HFF-Myc (cell line): ENCODE data around the gene CAPNS2.

ENCODE experiments used
- DNase-seq: peaks from one replicate; pipeline ENCODE4 v3.0.0-alpha.2; 2011; ENCODE audit warnings: low read depth; ENCODE audit errors: extremely low read depth
- H3K4me3 ChIP-seq: replicated peaks from 2 replicates; pipeline ENCODE4 v1.5.1; 2011; ENCODE audit warnings: low read depth, mild to moderate bottlenecking, control low read depth, low read length
- TF ChIP-seq, protein P1 (sequence below): IDR thresholded peaks from 2 replicates; pipeline ENCODE4 v1.5.1; 2012; ENCODE audit warnings: mild to moderate bottlenecking, low read depth, low read length, control low read depth; ENCODE audit errors: missing control alignments

CAPNS2 gene

DNA sequence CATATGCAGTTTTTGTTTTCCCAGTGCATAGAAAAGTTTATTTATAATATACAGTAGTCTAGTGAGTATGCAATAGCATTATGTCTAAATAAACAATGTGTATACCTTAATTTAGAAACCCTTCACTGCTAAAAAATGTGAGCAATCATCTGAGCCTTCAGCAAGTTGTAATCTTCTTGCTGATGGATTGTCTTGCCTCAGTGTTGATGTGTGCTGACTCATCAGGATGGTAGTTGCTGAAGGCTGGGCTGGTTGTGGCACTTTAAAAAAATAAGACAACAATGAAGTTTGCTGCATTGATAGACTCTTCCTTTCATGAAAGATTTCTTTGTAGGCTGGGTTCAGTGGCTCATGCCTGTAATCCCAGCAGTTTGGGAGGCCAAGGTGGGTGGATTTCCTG, 13.9 kb upstream of the CAPNS2 start:
- DNase-seq, result no peak
- H3K4me3 ChIP-seq, result no peak overlapping the region
- TF ChIP-seq, protein P1, sequence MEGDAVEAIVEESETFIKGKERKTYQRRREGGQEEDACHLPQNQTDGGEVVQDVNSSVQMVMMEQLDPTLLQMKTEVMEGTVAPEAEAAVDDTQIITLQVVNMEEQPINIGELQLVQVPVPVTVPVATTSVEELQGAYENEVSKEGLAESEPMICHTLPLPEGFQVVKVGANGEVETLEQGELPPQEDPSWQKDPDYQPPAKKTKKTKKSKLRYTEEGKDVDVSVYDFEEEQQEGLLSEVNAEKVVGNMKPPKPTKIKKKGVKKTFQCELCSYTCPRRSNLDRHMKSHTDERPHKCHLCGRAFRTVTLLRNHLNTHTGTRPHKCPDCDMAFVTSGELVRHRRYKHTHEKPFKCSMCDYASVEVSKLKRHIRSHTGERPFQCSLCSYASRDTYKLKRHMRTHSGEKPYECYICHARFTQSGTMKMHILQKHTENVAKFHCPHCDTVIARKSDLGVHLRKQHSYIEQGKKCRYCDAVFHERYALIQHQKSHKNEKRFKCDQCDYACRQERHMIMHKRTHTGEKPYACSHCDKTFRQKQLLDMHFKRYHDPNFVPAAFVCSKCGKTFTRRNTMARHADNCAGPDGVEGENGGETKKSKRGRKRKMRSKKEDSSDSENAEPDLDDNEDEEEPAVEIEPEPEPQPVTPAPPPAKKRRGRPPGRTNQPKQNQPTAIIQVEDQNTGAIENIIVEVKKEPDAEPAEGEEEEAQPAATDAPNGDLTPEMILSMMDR, result no peak

DNA sequence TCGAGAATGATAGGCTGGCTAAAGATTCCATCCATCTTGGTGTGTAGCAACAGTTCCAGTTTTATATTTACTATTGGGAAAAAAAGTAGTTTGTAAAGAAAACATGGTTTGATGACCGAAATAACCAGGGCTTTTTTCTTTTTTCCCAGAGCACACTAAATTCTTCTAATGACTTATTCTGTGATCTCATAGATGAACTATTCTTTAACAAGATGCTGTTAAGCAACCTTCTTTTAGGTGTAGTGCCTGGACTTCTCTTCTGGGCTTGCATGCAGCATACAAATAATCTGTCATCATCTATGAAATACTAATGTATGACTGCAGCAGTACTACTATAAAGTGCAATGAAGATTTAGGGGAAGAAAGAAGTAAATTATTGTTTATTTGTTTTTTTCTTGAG, 11.0 kb upstream of the CAPNS2 start:
- no peak overlapping the region for H3K4me3 ChIP-seq
- TF ChIP-seq, protein P1, result no peak
- DNase-seq, result no peak

DNA sequence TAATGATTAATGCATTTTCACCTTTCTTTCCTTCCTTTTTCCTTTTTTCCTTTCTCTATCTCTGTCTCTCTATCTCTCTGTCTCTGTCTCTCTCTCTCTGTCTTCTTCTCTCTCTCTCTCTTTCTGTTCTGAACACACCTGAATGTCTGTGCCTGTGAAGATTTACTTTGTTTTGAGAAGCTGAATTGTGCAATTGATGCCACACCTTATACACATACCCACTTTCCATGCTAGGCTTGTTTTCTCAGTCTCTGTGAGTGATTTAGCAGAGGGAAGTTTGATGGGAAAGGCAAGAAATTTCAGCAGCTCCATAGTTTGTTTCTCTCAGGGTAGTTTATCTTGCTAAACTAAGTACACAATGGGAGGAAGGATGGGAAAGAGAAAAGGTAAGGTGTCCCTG, 9.3 kb upstream of the CAPNS2 start:
- TF ChIP-seq, protein P1, result no peak
- H3K4me3 ChIP-seq, result no peak overlapping the region
- no peak for DNase-seq

DNA sequence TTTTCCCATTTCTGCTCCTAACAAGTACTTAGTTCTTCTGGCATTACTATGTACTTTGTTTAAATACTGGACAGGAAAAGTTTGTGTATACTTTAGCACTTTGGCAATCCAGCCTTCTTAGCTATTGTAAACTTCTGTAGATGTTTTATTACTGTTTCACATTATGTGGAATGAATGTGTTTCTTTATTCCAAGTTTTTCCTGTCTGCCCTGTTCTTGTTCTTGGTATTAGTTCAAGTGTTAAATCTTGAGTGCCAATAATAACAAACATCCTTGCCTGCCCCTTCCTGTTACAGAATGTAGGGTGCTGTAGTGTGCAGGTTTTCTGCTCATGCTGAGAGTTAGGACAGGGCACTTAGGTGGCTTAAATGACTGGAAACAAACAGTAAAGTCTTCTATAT, 7.3 kb upstream of the CAPNS2 start:
- no peak for DNase-seq
- TF ChIP-seq, protein P1, result no peak

DNA sequence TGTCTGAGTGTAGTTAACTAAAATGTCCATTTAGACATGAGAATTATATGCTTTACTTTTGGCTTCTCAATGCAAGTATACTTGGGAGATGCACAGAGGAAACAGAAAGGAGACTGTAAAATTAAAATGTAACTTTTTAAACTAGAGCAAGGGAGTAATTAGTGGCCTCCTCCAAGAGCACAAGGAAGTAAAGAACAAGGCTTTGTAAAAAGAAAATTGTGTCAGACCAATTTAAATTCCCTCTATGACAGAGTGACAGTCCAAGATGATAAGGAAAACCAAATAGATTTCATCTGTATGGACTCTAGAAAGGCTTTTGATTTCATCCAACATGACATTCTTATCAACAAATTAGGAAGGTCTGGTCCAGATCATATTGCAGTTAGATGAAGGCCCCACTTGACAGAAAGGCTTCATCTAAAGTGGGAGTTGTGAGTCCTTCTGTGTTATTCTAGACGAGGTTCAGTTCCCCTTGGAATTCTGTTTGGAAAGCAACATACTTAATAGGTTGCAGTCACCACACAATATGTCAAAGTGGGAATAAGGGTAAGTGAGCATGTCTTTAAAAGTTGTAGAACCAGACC, 6.5 kb upstream of the CAPNS2 start:
- no peak overlapping the region for H3K4me3 ChIP-seq
- no peak for DNase-seq
- TF ChIP-seq, protein P1, result no peak

More for the DNA sequence above, 7.3 kb upstream of the CAPNS2 start:
- no peak overlapping the region for H3K4me3 ChIP-seq

DNA sequence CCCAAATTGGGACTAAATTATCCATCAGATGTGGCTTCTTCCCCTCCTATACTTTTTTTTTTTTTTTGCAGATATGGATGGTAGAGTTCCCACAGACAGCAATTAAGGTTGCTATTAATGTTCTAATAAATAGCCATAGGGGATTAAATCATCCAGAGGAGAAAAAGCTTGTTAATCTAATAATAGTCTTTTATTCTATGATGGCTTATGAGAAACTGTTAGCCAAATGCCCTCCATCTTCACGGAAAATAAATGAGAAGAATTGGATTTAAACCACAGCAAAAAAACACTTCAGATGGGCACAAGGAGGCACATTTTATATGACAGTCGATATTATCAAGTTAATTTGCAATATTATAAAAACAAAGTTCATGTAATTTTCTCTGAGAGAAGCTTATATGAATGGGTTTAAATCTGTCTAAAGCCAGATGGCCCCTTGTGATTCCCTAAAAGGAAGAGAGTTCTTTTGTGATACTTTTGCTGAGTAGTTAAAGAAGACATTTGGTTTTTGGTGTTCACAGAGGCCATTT, 5.1 kb upstream of the CAPNS2 start:
- TF ChIP-seq, protein P1, result no peak
- no peak overlapping the region for H3K4me3 ChIP-seq

DNA sequence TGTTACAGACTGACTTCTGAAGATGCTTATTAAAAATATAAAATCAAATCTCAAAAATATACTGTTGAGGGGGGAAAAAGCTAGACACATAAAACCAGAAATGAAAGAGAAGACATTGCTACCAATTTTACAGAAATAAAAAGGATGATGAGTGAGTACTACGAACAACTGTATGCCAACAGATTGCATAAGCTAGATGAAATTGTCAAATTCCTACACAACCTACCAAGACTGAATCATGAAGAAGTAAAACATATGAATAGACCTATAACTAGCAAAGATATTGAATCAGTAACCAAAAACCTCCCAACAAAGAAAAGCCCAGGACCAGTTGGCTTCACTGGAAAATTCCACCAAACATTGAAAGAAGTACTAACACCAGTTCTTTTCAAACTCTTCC, 3.5 kb upstream of the CAPNS2 start:
- TF ChIP-seq, protein P1, result no peak

More for the DNA sequence above, 5.1 kb upstream of the CAPNS2 start:
- no peak for DNase-seq

More for the DNA sequence above, 3.5 kb upstream of the CAPNS2 start:
- no peak for DNase-seq
- no peak overlapping the region for H3K4me3 ChIP-seq
